GM12878 (cell line): ENCODE measurements around the gene NCLN. TPM values are rescaled to one million over a fixed set of nuclear protein-coding genes. Genes with fewer than 3 reads are reported as not detected.

Source experiments
- ATAC-seq: fragments of 200-7000 bp; cut with Tn5 transposase; 3 replicates; pipeline ENCODE4 v1.9.1; 2020; ENCODE audit warnings: mild to moderate bottlenecking, moderate library complexity
- BruUV-seq: library from RNA; stranded (reverse); fragments of 400-500 nt; replicated peaks from 2 replicates; lab custom pipeline; 2021; lab: Mats Ljungman, UMichigan
- CTCF ChIA-PET: fragments of 300-600 bp; sonication (Branson Sonifier 250); formaldehyde crosslinking; extraction: SDS; loops from one replicate; lab custom pipeline; 2021; ENCODE audit warnings: inconsistent platforms; lab: Yijun Ruan, JAX
- POLR2A ChIA-PET: fragments of 350-600 bp; formaldehyde crosslinking; extraction: SDS; loops from one replicate; lab custom pipeline; 2021; ENCODE audit warnings: inconsistent platforms; lab: Charles Lee
- RAD21 ChIA-PET: fragments of 300-600 bp; sonication (Branson Sonifier 250); formaldehyde crosslinking; loops from one replicate; lab custom pipeline; 2023; ENCODE audit warnings: antibody characterized with exemption; ENCODE audit not compliant: unreplicated experiment; lab: Charles Lee
- SMC1A ChIA-PET: fragments of 300-600 bp; sonication (Branson Sonifier 250); formaldehyde crosslinking; loops from one replicate; lab custom pipeline; 2023; ENCODE audit not compliant: unreplicated experiment, uncharacterized antibody; lab: Charles Lee
- DNase-seq: peaks from one replicate; pipeline ENCODE4 v3.0.0-alpha.2; 2011; ENCODE audit warnings: low read depth, low spot score
- FAIRE-seq: peaks from 3 replicates; lab custom pipeline; 2011; peaks lifted over from hg19 to GRCh38; lab: Jason Lieb, UNC
- H2AFZ ChIP-seq: 2 replicates; pipeline ENCODE4 v1.6.0; 2011; ENCODE audit warnings: low read depth, low read length, control low read depth; ENCODE audit not compliant: control insufficient read depth
- H3K27ac ChIP-seq: 2 replicates; pipeline ENCODE4 v1.5.1; 2011; ENCODE audit warnings: control low read depth; ENCODE audit not compliant: control insufficient read depth, insufficient read depth
- H3K27me3 ChIP-seq, 2 experiments: replicated peaks in 1 of 2; 2 replicates each; pipeline versions ENCODE4 v1.6.0 to v1.6.1; 2011; ENCODE audit warnings: low read length in 1 of 2; ENCODE audit not compliant: control insufficient read depth in 2 of 2, insufficient read depth in 2 of 2
- H3K36me3 ChIP-seq, 2 experiments: 2 replicates each; pipeline ENCODE4 v1.5.1; 2011; ENCODE audit warnings: low read length in 1 of 2; ENCODE audit not compliant: control insufficient read depth in 2 of 2, insufficient read depth in 2 of 2
- H3K4me1 ChIP-seq: 2 replicates; pipeline ENCODE4 v1.6.1; 2011; ENCODE audit warnings: mild to moderate bottlenecking, low read length, moderate library complexity, mixed read lengths; ENCODE audit not compliant: control insufficient read depth, insufficient read depth
- H3K4me2 ChIP-seq: 2 replicates; pipeline ENCODE4 v1.6.0; 2011; ENCODE audit warnings: control low read depth; ENCODE audit not compliant: control insufficient read depth, insufficient read depth
- H3K4me3 ChIP-seq: fragments of 200-600 bp; sonication (generic); 2 replicates; pipeline ENCODE4 v1.5.1; 2016
- H3K79me2 ChIP-seq: 2 replicates; pipeline ENCODE4 v1.6.0; 2011; ENCODE audit warnings: low read length; ENCODE audit not compliant: control insufficient read depth, insufficient read depth
- H3K9ac ChIP-seq: 2 replicates; pipeline ENCODE4 v1.8.0; 2011; ENCODE audit warnings: low read length, control low read depth, mixed read lengths; ENCODE audit not compliant: control insufficient read depth, insufficient read depth
- H3K9me3 ChIP-seq: replicated peaks from 3 replicates; pipeline ENCODE4 v1.5.1; 2011; ENCODE audit warnings: mild to moderate bottlenecking, low read length; ENCODE audit not compliant: control insufficient read depth, insufficient read depth
- H4K20me1 ChIP-seq: 2 replicates; pipeline ENCODE4 v1.6.0; 2011; ENCODE audit not compliant: control insufficient read depth, insufficient read depth
- MXI1 ChIP-seq: fragments of 150-350 bp; IDR thresholded peaks from 2 replicates; pipeline ENCODE4 v1.6.1; 2011; ENCODE audit warnings: low read depth, mild to moderate bottlenecking, inconsistent platforms, low read length, improper control_type of control experiment
- MYC ChIP-seq: IDR thresholded peaks from 2 replicates; pipeline ENCODE4 v1.6.1; 2011; ENCODE audit warnings: mild to moderate bottlenecking, low read length, moderate library complexity, inconsistent platforms; ENCODE audit not compliant: insufficient read depth, insufficient replicate concordance, insufficient read length, severe bottlenecking
- SIX5 ChIP-seq: IDR thresholded peaks from 2 replicates; pipeline ENCODE4 v1.6.1; 2011; ENCODE audit warnings: mild to moderate bottlenecking, low read depth, low read length, moderate library complexity; ENCODE audit not compliant: severe bottlenecking
- STAT1 ChIP-seq: fragments of 450-650 bp; conservative IDR thresholded peaks from 2 replicates; pipeline ENCODE4 v1.6.1; 2014; ENCODE audit warnings: antibody characterized with exemption, mild to moderate bottlenecking
- TCF12 ChIP-seq: IDR thresholded peaks from 2 replicates; pipeline ENCODE4 v1.6.1; 2011; ENCODE audit warnings: low read depth, mild to moderate bottlenecking, low read length
- WGBS: methylation state at CpG from one replicate; pipeline ENCODE4 v1.1.6; 2016; ENCODE audit warnings: low lambda C conversion rate; ENCODE audit not compliant: insufficient replicate concordance, insufficient coverage; ENCODE audit errors: missing lambda C conversion rate; 5-methylcytosine and 5-hydroxymethylcytosine counted together
- in situ Hi-C: fragments of 300-500 bp; cut with MboI; formaldehyde crosslinking; loops from 9 replicates; pipeline ENCODE4 v1.14.3; 2018; ENCODE audit warnings: mixed read lengths
- intact Hi-C: fragments of 100-400 bp; cut with micrococcal nuclease; formaldehyde crosslinking; loops from one replicate; pipeline ENCODE4 v1.14.2; 2022; ENCODE audit not compliant: unreplicated experiment
- polyA plus RNA-seq, 11 experiments: library from polyadenylated mRNA; depleted of rRNA in 4 of 11; unstranded in 6 of 11; stranded (reverse) in 5 of 11; fragments of >200 nt; fragmentation: Nextera tagmentation in 4 of 11; fragmentation: Illumina TruSeq in 1 of 11; extraction: Ambion mirVana in 4 of 11; extraction: Trizol in 1 of 11; gene quantifications; 1 replicate in 1 of 11; 2 replicates in 10 of 11; pipeline versions ENCODE4 v1.2.1 to v1.2.3, GENCODE V29; 2011 to 2016; ENCODE audit warnings: inconsistent platforms in 2 of 11, missing spikeins in 2 of 11, low read depth in 1 of 11
- total RNA-seq, 4 experiments: library from RNA; depleted of rRNA in 3 of 4; stranded (reverse); fragments of >200 nt in 3 of 4; fragmentation: Illumina TruSeq in 1 of 4; extraction: Trizol in 1 of 4; gene quantifications; 2 replicates each; pipeline versions ENCODE4 v1.2.1 to v1.2.3, GENCODE V29; 2013 to 2021
- TF ChIP-seq, protein P1 (sequence below): fragments of 450-650 bp; IDR thresholded peaks from 2 replicates; pipeline ENCODE4 v1.6.1; 2017; ENCODE audit warnings: mild to moderate bottlenecking, moderate library complexity
- TF ChIP-seq, protein P2 (sequence below): fragments of 450-650 bp; IDR thresholded peaks from 2 replicates; pipeline ENCODE4 v1.6.1; 2017; ENCODE audit warnings: mild to moderate bottlenecking, low read depth, inconsistent platforms; ENCODE audit not compliant: poor library complexity, severe bottlenecking
- TF ChIP-seq, protein P3 (sequence below): fragments of 450-650 bp; IDR thresholded peaks from 2 replicates; pipeline ENCODE4 v1.6.1; 2017; ENCODE audit warnings: antibody characterized with exemption, mild to moderate bottlenecking, moderate library complexity

The NCLN gene
- total and polyA plus RNA-seq, 10 of the 15 experiments (the other 5 are each of a cell fraction or from before 2014, with no cell fraction given) = 2.2 to 79.1 (median 36.0) TPM

- no peaks in the 10 kb centered on the region; a peak in 2 of 4 replicates for H3K36me3 ChIP-seq
- in situ Hi-C loops (no loop called here), intact Hi-C loops (no loop called here)
- H3K4me3 ChIP-seq = no peak overlapping the region
- ATAC-seq = no peak
- peaks cover 12% of the 10 kb centered on the region for H3K4me1 ChIP-seq
- POLR2A ChIA-PET = no interaction called here
- H3K79me2 ChIP-seq = peaks cover 3% of the 10 kb centered on the region; the same call in 1 of the 2 replicates
- TF ChIP-seq TCF12 (no peak), MYC (no peak), MXI1 (no peak), SIX5 (no peak), STAT1 (no peak)
- TF ChIP-seq, protein P1, sequence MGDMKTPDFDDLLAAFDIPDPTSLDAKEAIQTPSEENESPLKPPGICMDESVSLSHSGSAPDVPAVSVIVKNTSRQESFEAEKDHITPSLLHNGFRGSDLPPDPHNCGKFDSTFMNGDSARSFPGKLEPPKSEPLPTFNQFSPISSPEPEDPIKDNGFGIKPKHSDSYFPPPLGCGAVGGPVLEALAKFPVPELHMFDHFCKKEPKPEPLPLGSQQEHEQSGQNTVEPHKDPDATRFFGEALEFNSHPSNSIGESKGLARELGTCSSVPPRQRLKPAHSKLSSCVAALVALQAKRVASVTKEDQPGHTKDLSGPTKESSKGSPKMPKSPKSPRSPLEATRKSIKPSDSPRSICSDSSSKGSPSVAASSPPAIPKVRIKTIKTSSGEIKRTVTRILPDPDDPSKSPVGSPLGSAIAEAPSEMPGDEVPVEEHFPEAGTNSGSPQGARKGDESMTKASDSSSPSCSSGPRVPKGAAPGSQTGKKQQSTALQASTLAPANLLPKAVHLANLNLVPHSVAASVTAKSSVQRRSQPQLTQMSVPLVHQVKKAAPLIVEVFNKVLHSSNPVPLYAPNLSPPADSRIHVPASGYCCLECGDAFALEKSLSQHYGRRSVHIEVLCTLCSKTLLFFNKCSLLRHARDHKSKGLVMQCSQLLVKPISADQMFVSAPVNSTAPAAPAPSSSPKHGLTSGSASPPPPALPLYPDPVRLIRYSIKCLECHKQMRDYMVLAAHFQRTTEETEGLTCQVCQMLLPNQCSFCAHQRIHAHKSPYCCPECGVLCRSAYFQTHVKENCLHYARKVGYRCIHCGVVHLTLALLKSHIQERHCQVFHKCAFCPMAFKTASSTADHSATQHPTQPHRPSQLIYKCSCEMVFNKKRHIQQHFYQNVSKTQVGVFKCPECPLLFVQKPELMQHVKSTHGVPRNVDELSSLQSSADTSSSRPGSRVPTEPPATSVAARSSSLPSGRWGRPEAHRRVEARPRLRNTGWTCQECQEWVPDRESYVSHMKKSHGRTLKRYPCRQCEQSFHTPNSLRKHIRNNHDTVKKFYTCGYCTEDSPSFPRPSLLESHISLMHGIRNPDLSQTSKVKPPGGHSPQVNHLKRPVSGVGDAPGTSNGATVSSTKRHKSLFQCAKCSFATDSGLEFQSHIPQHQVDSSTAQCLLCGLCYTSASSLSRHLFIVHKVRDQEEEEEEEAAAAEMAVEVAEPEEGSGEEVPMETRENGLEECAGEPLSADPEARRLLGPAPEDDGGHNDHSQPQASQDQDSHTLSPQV = no peak
- TF ChIP-seq, protein P2, sequence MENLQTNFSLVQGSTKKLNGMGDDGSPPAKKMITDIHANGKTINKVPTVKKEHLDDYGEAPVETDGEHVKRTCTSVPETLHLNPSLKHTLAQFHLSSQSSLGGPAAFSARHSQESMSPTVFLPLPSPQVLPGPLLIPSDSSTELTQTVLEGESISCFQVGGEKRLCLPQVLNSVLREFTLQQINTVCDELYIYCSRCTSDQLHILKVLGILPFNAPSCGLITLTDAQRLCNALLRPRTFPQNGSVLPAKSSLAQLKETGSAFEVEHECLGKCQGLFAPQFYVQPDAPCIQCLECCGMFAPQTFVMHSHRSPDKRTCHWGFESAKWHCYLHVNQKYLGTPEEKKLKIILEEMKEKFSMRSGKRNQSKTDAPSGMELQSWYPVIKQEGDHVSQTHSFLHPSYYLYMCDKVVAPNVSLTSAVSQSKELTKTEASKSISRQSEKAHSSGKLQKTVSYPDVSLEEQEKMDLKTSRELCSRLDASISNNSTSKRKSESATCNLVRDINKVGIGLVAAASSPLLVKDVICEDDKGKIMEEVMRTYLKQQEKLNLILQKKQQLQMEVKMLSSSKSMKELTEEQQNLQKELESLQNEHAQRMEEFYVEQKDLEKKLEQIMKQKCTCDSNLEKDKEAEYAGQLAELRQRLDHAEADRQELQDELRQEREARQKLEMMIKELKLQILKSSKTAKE = no peak
- TF ChIP-seq, protein P3, sequence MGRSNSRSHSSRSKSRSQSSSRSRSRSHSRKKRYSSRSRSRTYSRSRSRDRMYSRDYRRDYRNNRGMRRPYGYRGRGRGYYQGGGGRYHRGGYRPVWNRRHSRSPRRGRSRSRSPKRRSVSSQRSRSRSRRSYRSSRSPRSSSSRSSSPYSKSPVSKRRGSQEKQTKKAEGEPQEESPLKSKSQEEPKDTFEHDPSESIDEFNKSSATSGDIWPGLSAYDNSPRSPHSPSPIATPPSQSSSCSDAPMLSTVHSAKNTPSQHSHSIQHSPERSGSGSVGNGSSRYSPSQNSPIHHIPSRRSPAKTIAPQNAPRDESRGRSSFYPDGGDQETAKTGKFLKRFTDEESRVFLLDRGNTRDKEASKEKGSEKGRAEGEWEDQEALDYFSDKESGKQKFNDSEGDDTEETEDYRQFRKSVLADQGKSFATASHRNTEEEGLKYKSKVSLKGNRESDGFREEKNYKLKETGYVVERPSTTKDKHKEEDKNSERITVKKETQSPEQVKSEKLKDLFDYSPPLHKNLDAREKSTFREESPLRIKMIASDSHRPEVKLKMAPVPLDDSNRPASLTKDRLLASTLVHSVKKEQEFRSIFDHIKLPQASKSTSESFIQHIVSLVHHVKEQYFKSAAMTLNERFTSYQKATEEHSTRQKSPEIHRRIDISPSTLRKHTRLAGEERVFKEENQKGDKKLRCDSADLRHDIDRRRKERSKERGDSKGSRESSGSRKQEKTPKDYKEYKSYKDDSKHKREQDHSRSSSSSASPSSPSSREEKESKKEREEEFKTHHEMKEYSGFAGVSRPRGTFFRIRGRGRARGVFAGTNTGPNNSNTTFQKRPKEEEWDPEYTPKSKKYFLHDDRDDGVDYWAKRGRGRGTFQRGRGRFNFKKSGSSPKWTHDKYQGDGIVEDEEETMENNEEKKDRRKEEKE = no peak
- no peak for FAIRE-seq
- CTCF ChIA-PET = no interaction called here
- no peak overlapping the region for H3K27ac ChIP-seq
- no peaks in the 10 kb centered on the region; the same call in 2 of the 3 replicates for H3K9me3 ChIP-seq
- no peaks in the 10 kb centered on the region for H4K20me1 ChIP-seq
- RAD21 ChIA-PET = no interaction called here
- 87% methylated on average over 20 of the region's 20 CpGs for WGBS
- no TSS peak for BruUV-seq
- no peak overlapping the region for H3K4me2 ChIP-seq
- no peaks in the 10 kb centered on the region for H3K27me3 ChIP-seq
- no peak overlapping the region for H2AFZ ChIP-seq
- no peak overlapping the region for H3K9ac ChIP-seq
- DNase-seq = no peak
- SMC1A ChIA-PET = no interaction called here
Measured at GRCh38 chr19:3148503-3148902, 37.2 kb upstream of the NCLN start.
